ENCODE measurements around the gene LRRC41.

GRCh38 chr1:46263146-46263545 is 40.3 kb downstream of the LRRC41 start:
- TF ChIP-seq, protein P1, sequence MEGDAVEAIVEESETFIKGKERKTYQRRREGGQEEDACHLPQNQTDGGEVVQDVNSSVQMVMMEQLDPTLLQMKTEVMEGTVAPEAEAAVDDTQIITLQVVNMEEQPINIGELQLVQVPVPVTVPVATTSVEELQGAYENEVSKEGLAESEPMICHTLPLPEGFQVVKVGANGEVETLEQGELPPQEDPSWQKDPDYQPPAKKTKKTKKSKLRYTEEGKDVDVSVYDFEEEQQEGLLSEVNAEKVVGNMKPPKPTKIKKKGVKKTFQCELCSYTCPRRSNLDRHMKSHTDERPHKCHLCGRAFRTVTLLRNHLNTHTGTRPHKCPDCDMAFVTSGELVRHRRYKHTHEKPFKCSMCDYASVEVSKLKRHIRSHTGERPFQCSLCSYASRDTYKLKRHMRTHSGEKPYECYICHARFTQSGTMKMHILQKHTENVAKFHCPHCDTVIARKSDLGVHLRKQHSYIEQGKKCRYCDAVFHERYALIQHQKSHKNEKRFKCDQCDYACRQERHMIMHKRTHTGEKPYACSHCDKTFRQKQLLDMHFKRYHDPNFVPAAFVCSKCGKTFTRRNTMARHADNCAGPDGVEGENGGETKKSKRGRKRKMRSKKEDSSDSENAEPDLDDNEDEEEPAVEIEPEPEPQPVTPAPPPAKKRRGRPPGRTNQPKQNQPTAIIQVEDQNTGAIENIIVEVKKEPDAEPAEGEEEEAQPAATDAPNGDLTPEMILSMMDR (conservative IDR thresholded peaks at IDR 0.05 in 1 of 2, IDR thresholded peaks at IDR 0.05 in 1 of 2; ENCODE audit: extremely low read depth in 1 of 2, insufficient read depth in 1 of 2, low read depth in 1 of 2, low read length in 2 of 2) = no peak
- TF ChIP-seq EZH2 (IDR thresholded peaks at IDR 0.05; ENCODE audit: borderline replicate concordance, low read length) = no peak

Measured in mammary epithelial cell (primary cell).